Ecto neural progenitor cell (in vitro differentiated cells): ENCODE data around the gene CELSR3.

Experiments
- DNase-seq: peaks from one replicate; pipeline ENCODE4 v3.0.0-alpha.2; 2018; ENCODE audit warnings: low spot score

The CELSR3 gene

DNA sequence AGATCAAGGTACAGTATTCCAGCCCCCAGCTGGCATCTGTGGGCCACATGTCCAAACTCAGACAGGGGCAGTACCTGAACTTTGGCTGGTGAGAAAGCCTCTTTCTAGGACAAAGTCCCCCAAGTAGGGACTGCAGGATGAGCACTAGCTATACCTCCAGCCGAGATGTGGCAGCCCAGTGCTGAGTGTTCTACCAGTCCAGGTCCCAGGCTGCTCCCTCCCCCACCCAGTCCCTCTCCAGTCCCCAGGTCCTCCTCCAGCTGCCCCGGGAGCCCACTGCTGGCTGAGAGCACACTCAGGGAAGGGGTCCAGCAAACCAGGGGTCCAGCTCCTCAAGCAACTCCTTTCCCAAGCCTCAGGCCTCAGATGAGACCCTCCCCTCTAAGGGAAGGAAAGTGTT is 28.9 kb downstream of the CELSR3 start:
- no peak for DNase-seq

DNA sequence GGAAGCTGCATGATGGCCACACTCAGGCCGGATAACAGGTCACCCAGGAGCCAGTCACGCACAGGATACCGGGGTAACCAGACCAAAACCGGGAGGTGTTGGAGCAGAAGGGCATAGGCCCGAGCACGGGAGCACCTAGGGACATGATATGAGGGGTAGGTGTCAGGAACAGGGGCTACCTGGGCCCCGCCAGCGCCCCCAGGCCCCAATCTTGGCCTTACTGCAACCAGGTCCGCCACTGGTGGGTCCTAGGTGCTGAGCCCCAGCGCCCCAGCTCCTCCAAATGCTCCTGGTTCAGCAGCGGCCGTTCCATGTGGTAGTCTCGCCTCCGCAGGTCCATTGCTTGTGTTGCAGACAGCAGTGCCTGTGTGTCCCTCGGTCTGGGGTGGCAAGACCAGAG is 29.4 kb downstream of the CELSR3 start:
- DNase-seq = no peak

DNA sequence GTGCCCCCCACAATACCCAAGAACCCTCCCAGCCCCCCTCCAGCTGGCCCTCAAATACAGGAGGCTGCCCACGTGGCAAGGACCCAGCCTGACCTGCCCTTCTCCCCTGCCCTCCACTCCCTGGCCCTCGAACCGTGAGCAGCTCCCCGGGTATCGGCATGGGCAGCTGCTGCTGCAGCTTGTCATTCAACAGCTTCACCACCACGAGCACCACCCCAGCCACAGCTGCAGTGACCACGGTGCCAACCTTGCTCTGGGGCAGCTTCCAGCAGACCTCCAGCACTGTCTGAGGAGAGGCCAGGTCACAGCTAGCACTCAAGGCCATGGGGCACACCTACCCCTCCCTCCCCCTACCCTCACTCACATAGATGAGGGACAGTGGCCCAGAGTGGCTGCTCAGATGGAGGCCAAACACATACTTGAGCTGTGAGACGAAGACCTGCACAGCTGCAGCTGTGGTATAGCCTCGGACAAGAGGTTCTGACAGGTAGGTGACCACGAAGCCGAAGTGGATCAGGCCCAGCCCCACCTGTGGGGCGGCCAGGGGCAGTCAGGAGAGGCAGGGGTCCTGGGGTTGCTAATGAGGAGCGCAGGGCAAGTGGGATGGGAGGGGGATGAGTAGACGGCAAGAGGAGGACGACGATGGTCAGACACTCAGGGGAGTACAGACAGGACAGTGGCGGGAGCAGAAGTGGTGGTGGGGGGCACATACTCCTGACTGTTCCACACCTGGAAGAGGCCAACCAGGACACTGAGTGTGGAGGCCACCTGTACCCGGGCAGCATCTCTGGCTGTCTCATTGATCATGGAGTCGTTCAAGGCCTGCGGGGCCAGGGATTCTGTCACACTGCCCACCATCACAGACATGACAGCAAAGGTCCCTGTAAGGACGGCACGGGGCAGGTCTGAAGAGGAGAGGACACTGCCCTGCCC is 30.9 kb downstream of the CELSR3 start:
- DNase-seq = no peak

DNA sequence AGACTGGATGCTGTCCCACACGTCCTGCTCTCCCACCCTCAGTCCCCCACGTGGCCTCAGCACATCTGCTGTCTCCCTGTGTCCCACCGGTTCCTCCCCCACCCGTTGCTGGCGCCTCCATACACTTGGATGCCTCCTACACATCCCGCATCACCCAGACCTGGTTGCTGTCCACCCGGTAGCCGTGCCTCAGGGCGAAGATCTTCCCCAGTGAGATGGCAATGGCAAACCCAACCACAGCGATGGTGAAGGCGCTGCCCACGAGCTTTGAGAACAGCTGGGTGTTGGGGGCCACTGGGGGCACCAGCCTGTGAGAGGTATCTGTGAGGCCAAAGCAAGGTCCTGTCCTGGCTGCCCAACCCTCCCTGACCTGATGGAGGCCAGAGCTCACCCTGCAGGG is 31.9 kb downstream of the CELSR3 start:
- no peak for DNase-seq

DNA sequence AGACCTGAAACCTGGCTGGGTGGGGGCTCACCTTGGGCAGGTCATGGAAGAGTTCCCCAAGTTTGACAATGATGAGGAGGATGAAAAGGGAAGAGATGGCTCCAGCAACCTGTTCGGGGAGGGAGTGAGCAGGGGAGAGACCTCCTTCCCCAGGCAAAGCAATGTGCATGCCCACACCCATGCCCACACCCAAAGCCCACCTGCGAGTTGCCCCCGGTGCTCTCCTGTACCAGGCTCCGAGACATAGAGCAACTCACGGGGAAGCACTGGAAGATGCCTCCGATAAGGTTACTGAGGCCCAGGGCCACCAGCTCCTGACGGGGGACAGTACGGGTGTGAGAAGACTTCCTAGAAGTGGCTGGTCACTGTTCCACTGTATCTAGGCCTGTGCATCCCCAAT is 32.3 kb downstream of the CELSR3 start:
- no peak for DNase-seq

DNA sequence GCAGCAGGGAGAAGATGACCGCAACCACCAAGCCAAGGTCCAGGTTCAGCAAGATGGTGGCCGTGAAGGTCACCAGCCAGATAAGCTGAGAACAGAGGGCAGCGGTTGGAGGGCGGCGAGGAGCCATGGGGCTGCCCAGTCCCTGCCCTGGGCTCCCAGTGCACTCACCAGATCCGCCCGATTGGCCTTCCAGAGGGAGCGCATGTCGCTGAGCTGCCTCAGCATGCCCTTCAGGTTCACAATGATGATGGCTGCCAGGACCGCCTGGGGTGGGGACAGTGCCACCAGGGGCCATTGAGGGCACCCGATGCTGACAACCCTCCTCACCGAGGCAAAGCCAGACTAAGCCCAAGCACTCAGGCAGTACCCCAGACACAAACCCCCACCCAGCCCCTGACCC is 32.8 kb downstream of the CELSR3 start:
- DNase-seq = no peak

DNA sequence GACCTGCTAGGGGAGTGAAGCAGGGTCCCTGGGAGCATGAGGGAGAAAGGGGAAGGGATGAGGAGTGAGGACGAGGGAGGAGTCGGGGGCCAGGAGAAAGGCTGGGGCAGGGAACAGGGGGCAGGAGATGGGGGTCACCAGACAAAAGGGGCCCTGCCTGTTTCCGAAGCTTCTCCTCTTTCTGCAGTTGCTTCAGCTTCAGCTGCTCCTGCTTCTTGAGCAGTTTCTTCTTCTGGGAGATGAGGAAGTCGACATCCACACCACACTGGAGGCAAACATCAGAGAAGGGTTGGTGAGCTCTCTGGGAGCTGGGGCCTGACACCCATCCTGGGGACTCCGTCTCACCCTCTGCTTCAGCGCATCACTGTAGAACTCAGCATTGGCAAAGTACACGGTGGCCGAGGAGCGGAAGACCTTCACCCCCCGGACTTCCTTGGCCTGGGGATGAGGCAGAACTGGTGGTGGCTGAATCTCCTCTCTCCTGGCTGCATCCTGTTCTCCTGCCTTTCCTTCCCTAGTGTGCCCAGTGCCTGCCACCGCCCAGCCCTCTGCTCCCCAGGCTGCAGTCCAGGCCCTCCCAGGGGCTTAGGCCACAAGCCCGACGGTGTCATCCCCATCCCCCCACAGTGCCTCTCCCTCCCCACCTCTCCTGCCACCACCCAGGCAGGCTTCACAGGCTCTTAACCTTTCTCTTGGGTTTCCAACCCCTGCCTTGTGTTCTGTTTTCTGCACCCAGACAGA is 34.2 kb downstream of the CELSR3 start:
- no peak for DNase-seq

DNA sequence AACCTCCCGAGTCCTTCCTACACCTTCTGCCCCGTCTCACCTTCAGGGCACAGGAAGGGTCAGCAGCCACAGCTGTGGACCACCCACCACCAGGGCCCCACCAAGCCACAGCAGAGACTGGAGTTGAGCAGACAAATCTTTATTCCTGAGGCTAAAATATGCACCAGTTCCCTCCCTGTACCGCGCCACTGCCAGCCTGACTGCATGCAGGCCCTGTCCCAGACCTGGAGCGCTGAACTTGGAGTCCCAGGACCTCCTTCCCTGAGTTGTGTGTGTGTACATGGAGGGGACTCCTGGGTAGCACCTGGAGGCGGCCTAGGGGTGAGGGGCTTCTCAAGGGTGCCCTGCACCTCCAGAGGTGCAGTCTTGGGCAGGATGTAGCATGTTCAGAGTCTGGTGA is 37.1 kb downstream of the CELSR3 start:
- no peak for DNase-seq

DNA sequence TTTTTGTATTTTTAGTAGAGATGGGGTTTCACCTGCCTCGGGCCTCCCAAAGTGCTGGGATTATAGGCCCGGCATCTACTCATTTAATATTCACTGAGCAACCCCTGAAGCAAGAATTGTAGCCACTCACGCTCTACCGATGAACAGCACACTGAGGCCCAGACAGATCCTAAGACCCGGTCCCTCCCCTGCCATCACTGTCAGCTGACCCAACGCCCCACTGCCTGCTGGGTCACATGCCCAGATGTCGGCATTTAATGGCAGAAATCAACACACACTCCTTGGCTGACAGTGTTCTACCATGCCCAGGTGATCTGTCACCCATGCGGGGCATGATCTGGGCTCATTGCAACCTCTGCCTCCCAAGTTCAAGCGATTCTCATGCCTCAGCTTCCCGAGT is 37.9 kb downstream of the CELSR3 start:
- no peak for DNase-seq

DNA sequence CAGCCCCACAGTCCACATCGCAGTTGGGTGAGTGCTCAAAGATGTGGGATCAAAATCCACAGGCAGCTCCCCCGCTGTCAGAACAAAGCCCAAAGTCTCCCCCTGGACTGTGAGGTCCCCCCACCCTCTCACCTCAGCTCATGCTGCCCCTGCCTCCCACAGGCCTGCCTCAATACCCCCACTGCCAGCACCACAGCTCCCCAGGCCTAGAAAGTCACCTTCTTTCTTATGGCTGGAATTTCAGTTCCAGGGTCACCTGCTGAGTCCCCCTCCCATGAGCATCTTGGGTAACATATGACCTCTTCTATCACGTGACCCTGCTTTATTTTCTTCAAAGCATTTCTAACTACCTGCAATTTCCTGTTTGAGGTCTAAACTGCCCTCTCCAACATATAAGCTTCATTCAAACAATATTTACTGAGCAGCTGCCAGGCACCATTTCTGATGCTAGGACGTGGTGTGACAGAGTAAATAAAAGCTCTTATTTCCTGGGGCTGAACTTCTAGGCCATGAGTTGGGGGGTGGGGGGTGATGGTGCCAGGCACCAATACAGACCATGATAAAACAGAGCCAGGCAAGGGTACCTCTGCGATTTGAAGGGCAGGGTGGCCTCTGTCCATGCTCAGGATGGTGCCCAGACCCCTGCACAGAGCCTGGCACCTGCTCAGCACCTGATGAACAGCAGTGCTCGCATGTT is 38.7 kb downstream of the CELSR3 start:
- no peak for DNase-seq

DNA sequence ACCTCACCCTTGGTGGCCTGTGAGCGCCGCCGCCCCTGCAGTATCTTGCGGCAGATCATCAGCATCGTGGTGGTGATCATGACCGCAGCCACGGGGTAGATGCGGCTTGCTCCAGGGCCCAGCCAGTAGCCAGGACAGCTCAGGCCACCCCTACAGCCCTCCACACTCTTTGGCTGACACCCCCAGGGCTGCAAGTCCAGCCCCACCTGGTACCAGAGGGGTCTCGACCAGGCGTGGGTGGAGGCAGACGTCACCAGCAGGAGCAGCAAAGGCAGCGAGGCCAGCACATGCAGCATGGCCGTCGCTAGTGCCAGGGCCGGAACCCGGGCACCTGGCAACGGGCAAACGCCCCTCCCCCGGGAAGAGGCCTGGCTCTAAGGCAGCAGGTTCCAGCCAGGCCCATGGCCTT is 41.2 kb downstream of the CELSR3 start, which contains the start of gene TMEM89:
TMEM89 (minus strand) TSS at position 309 of the 409 bp plus-strand sequence; CDS start at position 296, 13 bp downstream.
- no peak for DNase-seq

DNA sequence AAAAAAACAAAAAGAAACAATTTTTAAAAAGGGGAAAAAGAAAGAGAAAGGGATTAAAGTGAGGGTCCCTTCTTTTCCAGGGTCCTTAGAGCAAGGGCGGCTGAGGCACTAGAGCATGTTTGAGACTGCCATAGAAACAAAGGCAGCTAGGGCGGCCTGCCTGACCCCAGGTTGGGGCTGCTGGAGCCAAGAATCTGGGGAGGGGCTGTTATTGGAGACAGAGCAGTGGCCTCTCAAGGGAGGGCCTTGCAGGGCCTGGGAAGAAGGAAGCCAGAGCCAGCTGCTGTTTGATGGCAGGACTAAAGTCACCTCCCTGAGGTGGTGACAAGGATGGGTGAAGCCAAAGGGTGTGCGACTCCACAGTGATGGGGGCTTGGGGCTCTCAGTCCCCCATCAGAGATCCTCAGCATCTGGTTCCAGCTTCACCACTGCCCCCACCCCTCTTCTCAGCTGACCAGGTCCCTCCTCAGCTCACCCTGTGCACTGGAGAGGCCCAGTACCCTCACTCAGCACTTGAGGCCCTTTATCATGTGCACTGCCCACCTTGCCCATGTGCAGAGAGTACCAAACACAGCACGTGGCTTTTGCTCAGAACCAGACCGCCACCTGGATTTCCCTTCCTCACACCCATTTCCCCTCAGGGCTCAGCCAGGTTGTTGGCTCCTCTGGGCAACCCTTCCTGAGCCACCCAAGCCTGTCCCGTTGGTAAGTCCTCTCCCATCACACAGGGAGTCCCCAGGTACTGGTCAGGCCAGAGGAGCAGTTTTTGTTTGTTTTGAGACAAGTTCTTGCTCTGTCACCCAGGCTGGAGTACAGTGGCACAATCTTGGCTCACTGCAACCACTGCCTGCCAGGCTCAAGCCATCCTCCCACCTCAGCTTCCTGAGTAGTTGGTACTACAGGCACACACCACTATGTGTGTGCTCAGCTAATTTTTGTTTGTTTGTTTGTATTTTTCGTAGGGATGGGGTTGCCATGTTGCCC is 42.9 kb downstream of the CELSR3 start:
- peak; percentile 65 for DNase-seq

DNA sequence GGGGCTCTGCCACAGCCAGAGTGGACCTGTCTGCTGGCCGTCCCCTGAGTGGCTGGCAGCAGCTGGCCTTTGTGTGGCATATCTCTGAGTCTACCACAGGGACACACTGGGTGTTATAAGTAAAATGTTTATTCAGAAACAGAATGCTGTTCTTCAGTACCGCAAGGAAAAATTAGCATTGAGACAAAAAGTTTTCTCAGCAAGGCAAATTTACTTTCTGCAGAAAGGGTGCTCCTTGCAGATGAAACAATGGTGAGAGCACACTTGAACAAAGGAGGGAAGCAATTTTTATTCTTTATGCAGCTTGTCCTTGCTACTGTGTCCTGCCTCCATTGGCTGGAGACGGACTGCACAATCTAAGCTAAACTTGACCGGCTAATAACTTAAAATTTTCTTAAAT is 45.1 kb downstream of the CELSR3 start:
- no peak for DNase-seq

DNA sequence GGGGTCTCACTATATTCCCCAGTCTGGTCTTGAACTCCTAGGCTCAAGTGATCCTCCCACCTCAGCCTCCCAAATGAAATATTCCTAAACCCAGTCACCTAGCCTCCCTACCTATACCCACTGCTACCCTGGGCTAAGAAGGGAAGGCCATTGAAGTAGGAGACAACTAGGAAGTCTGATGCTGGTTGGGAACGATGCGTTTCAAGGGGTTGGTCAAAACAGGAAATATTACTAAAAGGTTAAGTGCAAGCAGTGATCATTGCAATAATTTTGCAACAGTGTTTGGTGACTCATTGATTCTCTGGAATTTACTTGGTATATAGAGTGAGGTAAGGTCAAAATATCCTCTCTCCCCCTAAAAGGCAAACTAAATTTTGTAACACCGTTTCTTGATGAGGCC is 48.6 kb downstream of the CELSR3 start:
- DNase-seq = no peak

DNA sequence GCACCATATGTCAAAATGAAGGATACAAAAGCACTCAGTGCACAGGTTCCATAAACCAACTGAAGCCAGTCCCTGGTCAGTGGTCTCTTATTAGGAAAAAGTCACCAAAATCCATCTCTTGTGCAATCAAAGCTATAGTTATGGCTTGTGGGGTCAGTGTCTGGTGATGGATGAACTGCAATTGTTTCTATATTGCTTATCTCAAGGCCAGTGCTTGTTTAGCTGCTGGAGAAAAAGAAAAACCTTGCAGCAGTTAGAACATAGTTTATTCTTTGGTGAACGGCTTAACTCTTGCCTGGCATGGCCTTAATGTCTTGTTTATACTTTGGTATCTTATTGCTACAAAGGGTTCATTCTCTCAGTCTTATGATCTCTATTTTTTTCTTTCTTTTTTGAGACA is 50.4 kb downstream of the CELSR3 start:
- DNase-seq = no peak

DNA sequence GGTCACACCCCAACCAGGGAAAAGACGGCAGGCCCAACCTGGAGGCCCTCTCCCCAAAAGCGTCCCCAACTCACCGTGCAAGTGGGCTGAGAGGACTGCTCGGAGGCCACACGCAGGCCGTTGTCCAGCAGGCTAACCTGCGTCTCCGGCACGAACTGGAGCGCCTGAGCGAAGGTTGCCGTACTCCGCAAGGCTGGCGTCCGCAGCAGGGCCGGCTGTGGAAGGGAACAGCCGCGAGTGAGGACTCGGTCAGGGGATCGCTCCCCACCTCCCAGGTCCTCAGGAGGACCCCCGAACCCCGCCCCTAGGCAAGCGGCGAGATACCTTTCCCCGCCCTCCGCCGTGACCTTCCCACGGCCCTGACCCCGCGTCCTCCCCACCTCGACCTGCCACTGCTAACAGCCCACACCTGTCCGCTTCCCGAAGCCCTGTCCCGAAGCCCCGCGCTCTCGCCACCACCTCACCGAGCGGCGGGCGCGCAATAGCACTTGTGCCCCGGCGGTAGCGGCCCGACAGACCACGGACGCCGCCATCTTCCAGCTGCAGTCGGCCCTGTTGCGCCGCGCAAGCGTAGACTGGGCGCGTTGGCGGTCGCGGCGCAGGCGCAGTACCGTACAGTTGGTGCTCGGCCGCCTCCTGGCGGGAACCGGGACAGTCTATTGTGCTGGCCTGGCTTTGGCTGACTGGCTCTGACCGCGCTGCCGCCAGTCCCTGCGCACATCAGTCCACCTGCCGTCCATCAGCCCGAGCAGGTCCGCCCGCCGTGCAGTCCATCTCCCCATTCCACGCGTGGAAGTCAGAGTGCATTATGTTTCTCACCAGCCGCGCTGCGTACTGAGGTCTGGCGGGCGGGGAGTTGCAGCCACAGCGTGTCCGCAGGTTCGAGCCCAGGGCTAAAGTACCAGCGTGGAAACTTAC is 53.3 kb downstream of the CELSR3 start, which contains the start of gene UQCRC1:
UQCRC1 (minus strand) TSS at position 559 of the 918 bp plus-strand sequence; CDS start at position 533, 26 bp downstream.
- DNase-seq = peak; percentile 96

DNA sequence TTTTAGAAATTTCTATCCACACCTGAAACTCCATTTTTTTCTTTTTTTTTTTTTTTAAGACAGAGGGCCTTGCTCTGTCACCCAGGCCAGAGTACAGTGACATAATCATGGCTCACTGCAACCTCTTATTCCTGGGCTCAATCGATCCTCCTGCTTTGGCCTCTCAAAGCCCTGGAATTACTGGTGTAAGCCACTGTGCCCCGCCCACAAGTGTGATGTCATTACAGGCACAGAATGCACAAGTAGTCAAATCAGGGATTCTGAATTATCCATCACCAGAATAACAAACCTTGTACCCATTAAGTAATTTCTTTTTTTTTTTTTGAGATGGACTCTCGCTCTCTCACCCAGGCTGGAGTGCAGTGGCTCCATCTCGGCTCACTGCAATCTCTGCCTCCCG is 55.2 kb downstream of the CELSR3 start:
- DNase-seq = no peak

DNA sequence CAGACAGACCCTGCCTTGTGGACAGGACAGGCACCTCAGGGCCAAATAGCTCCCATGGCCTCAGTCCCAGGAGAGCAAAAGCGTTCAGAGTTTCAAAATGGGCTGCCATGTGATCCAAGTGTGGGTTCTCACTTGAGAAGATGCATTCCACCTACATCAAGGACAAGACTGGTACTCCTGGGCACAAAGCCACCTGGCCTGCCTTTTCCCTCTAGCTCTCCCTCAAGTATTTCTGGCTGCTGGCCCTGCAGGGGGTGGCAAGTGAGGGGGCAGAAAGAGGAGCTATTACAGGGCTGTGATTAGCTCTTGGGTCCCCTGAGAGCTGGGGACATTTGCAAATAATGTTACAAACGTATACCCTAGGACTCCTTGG is 61.1 kb downstream of the CELSR3 start:
- DNase-seq = no peak

DNA sequence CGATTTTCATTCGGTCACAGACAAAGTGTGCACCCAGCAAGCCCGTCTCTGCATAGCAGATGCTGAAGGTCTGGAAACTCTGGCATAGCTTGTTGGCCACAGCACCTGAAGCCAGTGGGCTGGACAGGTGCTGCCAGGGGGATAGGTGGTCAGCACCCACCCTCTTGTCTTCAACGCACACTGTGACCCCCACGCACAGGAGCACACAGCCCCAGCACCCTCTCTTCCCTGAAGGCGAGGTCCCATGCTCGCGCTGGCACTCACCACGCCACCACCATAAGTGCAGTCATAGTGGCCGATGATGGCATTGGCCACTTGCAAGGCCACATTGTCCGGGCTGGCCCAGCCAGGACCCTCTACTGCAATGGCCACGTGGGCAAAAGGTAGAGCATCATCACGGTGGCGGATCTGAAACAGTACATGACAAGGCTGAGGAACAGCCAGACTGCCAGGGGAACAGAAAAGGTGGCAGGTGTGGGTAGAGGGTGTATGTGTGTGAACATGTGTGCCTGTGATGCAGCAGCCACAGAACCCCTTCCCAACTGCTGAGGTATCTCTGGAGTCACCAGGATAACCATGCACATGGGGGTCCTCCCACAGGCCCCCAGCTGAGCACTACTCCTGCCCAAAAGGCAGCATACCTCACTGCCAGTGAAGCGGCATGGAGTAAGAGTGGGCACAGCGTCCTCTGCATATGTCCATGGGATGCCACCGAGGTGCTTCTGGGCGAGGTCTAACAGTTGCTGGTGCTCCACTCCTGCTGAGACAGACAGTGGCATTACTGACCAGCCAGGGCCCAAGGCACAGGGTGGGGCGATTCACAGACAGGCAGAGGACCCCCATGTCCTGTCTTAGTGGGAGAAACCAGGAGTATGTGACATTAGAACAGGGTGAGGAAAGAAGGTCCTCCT is 61.7 kb downstream of the CELSR3 start:
- no peak for DNase-seq
